Fibroblast of pulmonary artery (primary cell): ENCODE measurements around the gene DMWD.
"Not testable (repeated sequence)": the region's sequence is repeated elsewhere in the genome, so short reads cannot be mapped to it uniquely, and the experiment has no call there.

Experiments used
- DNase-seq: peaks from one replicate; pipeline ENCODE4 v3.0.0-alpha.2; 2010; ENCODE audit warnings: low read depth
- H3K4me3 ChIP-seq: replicated peaks from 2 replicates; pipeline ENCODE4 v1.5.1; 2011; ENCODE audit warnings: low read depth, mild to moderate bottlenecking, control low read depth, low read length, moderate library complexity
- CTCF ChIP-seq: IDR thresholded peaks from 2 replicates; pipeline ENCODE4 v1.5.1; 2011; ENCODE audit warnings: mild to moderate bottlenecking, control low read depth, low read length, inconsistent platforms; ENCODE audit errors: missing control alignments

The DMWD gene

GRCh38 chr19:45809643-45810159 lies 17.1 kb upstream of the DMWD start:
- peak; percentile 75 for DNase-seq
- no peak for TF ChIP-seq CTCF
- no peak overlapping the region for H3K4me3 ChIP-seq

GRCh38 chr19:45805719-45806118 lies 13.1 kb upstream of the DMWD start:
- TF ChIP-seq CTCF, result no peak
- H3K4me3 ChIP-seq, result no peak overlapping the region
- DNase-seq, result no peak

GRCh38 chr19:45804959-45805230 lies 12.2 kb upstream of the DMWD start:
- TF ChIP-seq CTCF, result no peak

GRCh38 chr19:45804140-45804958 lies 11.7 kb upstream of the DMWD start:
- no peak for TF ChIP-seq CTCF
- DNase-seq, result no peak
- H3K4me3 ChIP-seq, result no peak overlapping the region

More at GRCh38 chr19:45804959-45805230, 12.2 kb upstream of the DMWD start:
- DNase-seq, result no peak
- H3K4me3 ChIP-seq, result no peak overlapping the region

- no peak for DNase-seq
- H3K4me3 ChIP-seq, result no peak overlapping the region
- TF ChIP-seq CTCF, result no peak
These were observed 9.0 kb upstream of the DMWD start for GRCh38 chr19:45801603-45802175.

- no peak overlapping the region for H3K4me3 ChIP-seq
- TF ChIP-seq CTCF, result no peak
- peak; percentile 59 for DNase-seq
These were observed 7.5 kb upstream of the DMWD start for GRCh38 chr19:45800070-45800553.

- not testable (repeated sequence) for DNase-seq, H3K4me3 ChIP-seq
These were observed 6.9 kb upstream of the DMWD start for GRCh38 chr19:45799541-45799940.
